ENCODE results near the gene ASIP. TPM values are rescaled to one million over a fixed set of nuclear protein-coding genes. Genes with fewer than 3 reads are reported as not detected.
"Not testable (repeated sequence)": the region's sequence is repeated elsewhere in the genome, so short reads cannot be mapped to it uniquely, and the experiment has no call there.

ASIP gene
- total RNA-seq (ENCODE audit: unreplicated experiment), result not detected
- long read RNA-seq, result 0 reads

GRCh38 chr20:34240693-34241615 is at the start of gene ASIP:
Gene ASIP (plus strand): TSS chr20:34241423. CDS start chr20:34260375, 18,952 bp downstream.
- Mint-ChIP-seq H3K36me3 (ENCODE audit: low read depth, unreplicated experiment) (no peaks in the 10 kb centered on the region), H3K27ac (ENCODE audit: unreplicated experiment) (no peak within 1 kb of the TSS), H3K9me3 (ENCODE audit: unreplicated experiment) (no peaks in the 10 kb centered on the region), H3K27me3 (ENCODE audit: unreplicated experiment) (no peaks in the 10 kb centered on the region), H3K4me1 (ENCODE audit: unreplicated experiment) (peaks cover 3% of the 10 kb centered on the region), H3K4me3 (ENCODE audit: unreplicated experiment) (no peak within 1 kb of the TSS)
- DNase-seq (ENCODE audit: low spot score), result no peak
- no peak for TF ChIP-seq CTCF (IDR thresholded peaks at IDR 0.05; ENCODE audit: unreplicated experiment)

GRCh38 chr20:34193051-34193450 is 48.2 kb upstream of the ASIP start:
- Mint-ChIP-seq H3K4me3 (ENCODE audit: unreplicated experiment) (no peak overlapping the region), H3K9me3 (ENCODE audit: unreplicated experiment) (no peaks in the 10 kb centered on the region), H3K27me3 (ENCODE audit: unreplicated experiment) (no peaks in the 10 kb centered on the region), H3K27ac (ENCODE audit: unreplicated experiment) (no peak overlapping the region), H3K36me3 (ENCODE audit: low read depth, unreplicated experiment) (no peaks in the 10 kb centered on the region), H3K4me1 (ENCODE audit: unreplicated experiment) (peaks cover 17% of the 10 kb centered on the region)
- no peak for TF ChIP-seq CTCF (IDR thresholded peaks at IDR 0.05; ENCODE audit: unreplicated experiment)
- no peak for DNase-seq (ENCODE audit: low spot score)

- TF ChIP-seq CTCF (IDR thresholded peaks at IDR 0.05; ENCODE audit: unreplicated experiment), result no peak
- H3K4me3 Mint-ChIP-seq (ENCODE audit: unreplicated experiment), result no peak overlapping the region
These were observed 42.0 kb upstream of the ASIP start for GRCh38 chr20:34199183-34199582.

GRCh38 chr20:34200023-34200422 is 41.2 kb upstream of the ASIP start:
- DNase-seq (ENCODE audit: low spot score), result no peak
- peaks cover 2% of the 10 kb centered on the region for H3K27me3 Mint-ChIP-seq (ENCODE audit: unreplicated experiment)
- H3K4me3 Mint-ChIP-seq (ENCODE audit: unreplicated experiment), result no peak overlapping the region
- H3K9me3 Mint-ChIP-seq (ENCODE audit: unreplicated experiment), result no peaks in the 10 kb centered on the region
- peaks cover 3% of the 10 kb centered on the region for H3K4me1 Mint-ChIP-seq (ENCODE audit: unreplicated experiment)
- H3K36me3 Mint-ChIP-seq (ENCODE audit: low read depth, unreplicated experiment), result no peaks in the 10 kb centered on the region
- H3K27ac Mint-ChIP-seq (ENCODE audit: unreplicated experiment), result no peak overlapping the region
- no peak for TF ChIP-seq CTCF (IDR thresholded peaks at IDR 0.05; ENCODE audit: unreplicated experiment)

More at GRCh38 chr20:34199183-34199582, 42.0 kb upstream of the ASIP start:
- no peak for DNase-seq (ENCODE audit: low spot score)
- H3K9me3 Mint-ChIP-seq (ENCODE audit: unreplicated experiment), result no peaks in the 10 kb centered on the region
- no peak overlapping the region for H3K27ac Mint-ChIP-seq (ENCODE audit: unreplicated experiment)
- H3K27me3 Mint-ChIP-seq (ENCODE audit: unreplicated experiment), result peaks cover 2% of the 10 kb centered on the region
- H3K4me1 Mint-ChIP-seq (ENCODE audit: unreplicated experiment), result peaks cover 3% of the 10 kb centered on the region
- no peaks in the 10 kb centered on the region for H3K36me3 Mint-ChIP-seq (ENCODE audit: low read depth, unreplicated experiment)

- H3K36me3 Mint-ChIP-seq (ENCODE audit: low read depth, unreplicated experiment), result peaks cover 4% of the 10 kb centered on the region
- TF ChIP-seq CTCF (IDR thresholded peaks at IDR 0.05; ENCODE audit: unreplicated experiment), result no peak
- no peak overlapping the region for H3K27ac Mint-ChIP-seq (ENCODE audit: unreplicated experiment)
- H3K4me3 Mint-ChIP-seq (ENCODE audit: unreplicated experiment), result no peak overlapping the region
- H3K27me3 Mint-ChIP-seq (ENCODE audit: unreplicated experiment), result peaks cover 2% of the 10 kb centered on the region
- H3K4me1 Mint-ChIP-seq (ENCODE audit: unreplicated experiment), result peaks cover 3% of the 10 kb centered on the region
- no peak for DNase-seq (ENCODE audit: low spot score)
- H3K9me3 Mint-ChIP-seq (ENCODE audit: unreplicated experiment), result no peaks in the 10 kb centered on the region
These were observed 39.7 kb upstream of the ASIP start for GRCh38 chr20:34201531-34201930.

- not testable (repeated sequence) for H3K27ac Mint-ChIP-seq (ENCODE audit: unreplicated experiment); H3K27me3 Mint-ChIP-seq (ENCODE audit: unreplicated experiment); H3K9me3 Mint-ChIP-seq (ENCODE audit: unreplicated experiment); H3K4me1 Mint-ChIP-seq (ENCODE audit: unreplicated experiment); DNase-seq (ENCODE audit: low spot score); H3K36me3 Mint-ChIP-seq (ENCODE audit: low read depth, unreplicated experiment); H3K4me3 Mint-ChIP-seq (ENCODE audit: unreplicated experiment)
These were observed 35.9 kb upstream of the ASIP start for GRCh38 chr20:34205172-34205880.
